ENCODE results near the gene USH2A. TPM values are rescaled to one million over a fixed set of nuclear protein-coding genes. Genes with fewer than 3 reads are reported as not detected.

USH2A gene
- total RNA-seq, 2 experiments from 2014 or later = not detected

DNA sequence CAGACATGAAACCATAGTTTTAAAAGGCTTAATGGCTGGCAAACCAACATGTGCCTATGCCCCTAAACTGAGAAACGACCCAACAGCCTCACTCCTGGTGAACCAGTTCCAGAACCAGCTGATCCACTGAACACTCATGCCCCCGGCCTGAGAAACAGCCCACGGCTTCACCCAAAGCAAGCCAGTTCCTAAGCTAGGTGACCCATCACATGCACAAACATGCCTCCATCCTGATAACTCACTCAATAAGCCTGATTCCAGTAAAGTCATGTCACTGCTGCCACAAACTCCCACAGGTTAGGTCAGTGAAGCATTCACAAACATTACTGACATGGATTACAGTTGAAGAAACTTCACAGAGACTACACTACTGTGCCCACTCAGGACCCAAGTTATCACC lies 161.6 kb downstream of the USH2A start:
- H3K9me3 Mint-ChIP-seq = peaks cover 6% of the 10 kb centered on the region
- CTCF ChIA-PET = no interaction called here
- Histone ChIP-seq H3K4me3 (ENCODE audit: low read length) (no peak overlapping the region), H3K27me3 (ENCODE audit: control insufficient read depth in 1 of 2, insufficient read depth in 2 of 2, low read length in 2 of 2) (no peaks in the 10 kb centered on the region), H3K4me1 (ENCODE audit: insufficient read depth, low read length) (no peaks in the 10 kb centered on the region), H3K27ac (ENCODE audit: low read depth in 1 of 2, low read length in 2 of 2) (no peak overlapping the region), H3K9me3 (ENCODE audit: control insufficient read depth in 1 of 2, insufficient read depth in 1 of 2, low read length in 2 of 2) (no peaks in the 10 kb centered on the region), H3K36me3 (ENCODE audit: insufficient read depth, low read length) (no peaks in the 10 kb centered on the region)
- no peaks in the 10 kb centered on the region for H3K27me3 Mint-ChIP-seq
- DNase-seq (no peak), ATAC-seq (ENCODE audit: poor library complexity) (no peak)
- intact Hi-C loops (cut with DNase I, micrococcal nuclease) = no loop called here
- H3K4me3 Mint-ChIP-seq = no peak overlapping the region
- POLR2A ChIA-PET = no interaction called here
- H3K27ac Mint-ChIP-seq = no peak overlapping the region
- H3K36me3 Mint-ChIP-seq (ENCODE audit: low read depth) = no peaks in the 10 kb centered on the region
- TF ChIP-seq, protein P1, sequence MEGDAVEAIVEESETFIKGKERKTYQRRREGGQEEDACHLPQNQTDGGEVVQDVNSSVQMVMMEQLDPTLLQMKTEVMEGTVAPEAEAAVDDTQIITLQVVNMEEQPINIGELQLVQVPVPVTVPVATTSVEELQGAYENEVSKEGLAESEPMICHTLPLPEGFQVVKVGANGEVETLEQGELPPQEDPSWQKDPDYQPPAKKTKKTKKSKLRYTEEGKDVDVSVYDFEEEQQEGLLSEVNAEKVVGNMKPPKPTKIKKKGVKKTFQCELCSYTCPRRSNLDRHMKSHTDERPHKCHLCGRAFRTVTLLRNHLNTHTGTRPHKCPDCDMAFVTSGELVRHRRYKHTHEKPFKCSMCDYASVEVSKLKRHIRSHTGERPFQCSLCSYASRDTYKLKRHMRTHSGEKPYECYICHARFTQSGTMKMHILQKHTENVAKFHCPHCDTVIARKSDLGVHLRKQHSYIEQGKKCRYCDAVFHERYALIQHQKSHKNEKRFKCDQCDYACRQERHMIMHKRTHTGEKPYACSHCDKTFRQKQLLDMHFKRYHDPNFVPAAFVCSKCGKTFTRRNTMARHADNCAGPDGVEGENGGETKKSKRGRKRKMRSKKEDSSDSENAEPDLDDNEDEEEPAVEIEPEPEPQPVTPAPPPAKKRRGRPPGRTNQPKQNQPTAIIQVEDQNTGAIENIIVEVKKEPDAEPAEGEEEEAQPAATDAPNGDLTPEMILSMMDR (IDR thresholded peaks at IDR 0.05) = no peak
- H3K4me1 Mint-ChIP-seq (ENCODE audit: low read depth) = no peaks in the 10 kb centered on the region

DNA sequence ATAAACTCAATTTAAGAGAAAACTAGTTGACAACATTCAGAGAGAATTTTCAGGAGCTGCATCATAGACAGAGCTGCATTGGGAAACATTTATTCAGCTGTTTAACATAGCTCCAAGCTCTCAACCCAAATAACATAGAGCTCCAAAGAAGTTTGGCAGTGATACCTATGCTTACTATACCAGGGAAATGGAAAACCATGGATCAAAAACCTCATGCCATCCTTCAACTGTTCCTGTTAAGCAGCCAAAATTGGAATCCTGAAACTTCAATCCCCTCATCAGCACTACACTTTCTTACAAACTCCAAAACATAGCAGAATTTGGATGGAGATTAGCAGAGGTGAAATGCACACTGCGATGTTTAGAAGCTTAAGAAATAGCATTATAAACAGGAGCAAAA lies 164.4 kb downstream of the USH2A start:
- peaks cover 12% of the 10 kb centered on the region for H3K9me3 Mint-ChIP-seq
- H3K4me3 Mint-ChIP-seq = no peak overlapping the region
- ChIA-PET CTCF (no interaction called here), POLR2A (no interaction called here)
- Histone ChIP-seq H3K36me3 (ENCODE audit: insufficient read depth, low read length) (no peaks in the 10 kb centered on the region), H3K9me3 (ENCODE audit: control insufficient read depth in 1 of 2, insufficient read depth in 1 of 2, low read length in 2 of 2) (no peaks in the 10 kb centered on the region), H3K27ac (ENCODE audit: low read depth in 1 of 2, low read length in 2 of 2) (no peak overlapping the region), H3K27me3 (ENCODE audit: control insufficient read depth in 1 of 2, insufficient read depth in 2 of 2, low read length in 2 of 2) (no peaks in the 10 kb centered on the region), H3K4me3 (ENCODE audit: low read length) (no peak overlapping the region), H3K4me1 (ENCODE audit: insufficient read depth, low read length) (no peaks in the 10 kb centered on the region)
- intact Hi-C loops (cut with DNase I, micrococcal nuclease) = no loop called here
- DNase-seq (no peak), ATAC-seq (ENCODE audit: poor library complexity) (no peak)
- H3K27ac Mint-ChIP-seq = no peak overlapping the region
- no peaks in the 10 kb centered on the region for H3K27me3 Mint-ChIP-seq
- TF ChIP-seq, protein P1 (IDR thresholded peaks at IDR 0.05) = no peak
- H3K4me1 Mint-ChIP-seq (ENCODE audit: low read depth) = no peaks in the 10 kb centered on the region
- no peaks in the 10 kb centered on the region for H3K36me3 Mint-ChIP-seq (ENCODE audit: low read depth)

DNA sequence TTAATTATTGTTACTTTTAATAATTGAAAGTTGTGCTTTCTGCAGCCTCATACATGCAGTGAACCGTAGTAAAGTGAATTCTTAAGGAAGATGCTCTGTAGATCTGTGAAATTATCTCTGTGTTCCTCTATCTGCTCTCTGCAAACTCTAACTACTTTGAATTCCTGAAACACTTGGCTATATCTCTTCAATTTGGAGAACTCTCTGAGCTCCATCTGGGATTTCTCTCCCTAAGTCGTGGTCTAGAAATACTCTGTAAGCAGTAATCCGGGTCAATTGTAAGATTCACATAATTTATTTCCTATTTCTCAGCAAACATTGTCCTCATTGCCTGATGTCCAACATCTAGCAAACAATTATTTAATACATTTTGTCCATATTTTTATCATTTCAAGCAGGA lies 164.9 kb downstream of the USH2A start:
- no peaks in the 10 kb centered on the region for H3K36me3 Mint-ChIP-seq (ENCODE audit: low read depth)
- Histone ChIP-seq H3K27me3 (ENCODE audit: control insufficient read depth in 1 of 2, insufficient read depth in 2 of 2, low read length in 2 of 2) (no peaks in the 10 kb centered on the region), H3K27ac (ENCODE audit: low read depth in 1 of 2, low read length in 2 of 2) (no peak overlapping the region), H3K9me3 (ENCODE audit: control insufficient read depth in 1 of 2, insufficient read depth in 1 of 2, low read length in 2 of 2) (peaks cover under 1 to 5% of the 10 kb centered on the region in 2 experiments), H3K4me3 (ENCODE audit: low read length) (no peak overlapping the region), H3K36me3 (ENCODE audit: insufficient read depth, low read length) (no peaks in the 10 kb centered on the region), H3K4me1 (ENCODE audit: insufficient read depth, low read length) (no peaks in the 10 kb centered on the region)
- H3K9me3 Mint-ChIP-seq = peaks cover 12% of the 10 kb centered on the region
- CTCF ChIA-PET = no interaction called here
- TF ChIP-seq, protein P1 (IDR thresholded peaks at IDR 0.05) = no peak
- POLR2A ChIA-PET = no interaction called here
- H3K4me3 Mint-ChIP-seq = no peak overlapping the region
- DNase-seq (no peak), ATAC-seq (ENCODE audit: poor library complexity) (no peak)
- H3K27me3 Mint-ChIP-seq = no peaks in the 10 kb centered on the region
- intact Hi-C loops (cut with DNase I, micrococcal nuclease) = no loop called here
- H3K27ac Mint-ChIP-seq = no peak overlapping the region
- no peaks in the 10 kb centered on the region for H3K4me1 Mint-ChIP-seq (ENCODE audit: low read depth)
